Ovary (tissue), 3 donors: Measurements from ENCODE around the gene C1QTNF6.
A peak's percentile ranks its signal among the peaks of the same experiment; 100 is the strongest.

Experiments
- EP300 ChIP-seq: sonication (generic); formaldehyde crosslinking; IDR thresholded peaks from one replicate; pipeline ENCODE4 v1.6.1; 2017; ENCODE audit warnings: antibody characterized with exemption
- POLR2A ChIP-seq: fragments of 450-650 bp; IDR thresholded peaks from one replicate; pipeline ENCODE4 v1.6.1; 2017; ENCODE audit warnings: antibody characterized with exemption, mild to moderate bottlenecking, moderate library complexity
- TF ChIP-seq, protein P1 (sequence below), 3 donors: fragments of 450-650 bp in 2 of 3; fragments of 200-600 bp in 1 of 3; IDR thresholded peaks; one replicate each; pipeline versions ENCODE4 v1.5.1 to v1.8.0; 2016 to 2022; ENCODE audit warnings: antibody characterized with exemption in 3 of 3, mild to moderate bottlenecking in 1 of 3
- donor health status: DM: no; HTN: no; CAD: no.

DNA sequence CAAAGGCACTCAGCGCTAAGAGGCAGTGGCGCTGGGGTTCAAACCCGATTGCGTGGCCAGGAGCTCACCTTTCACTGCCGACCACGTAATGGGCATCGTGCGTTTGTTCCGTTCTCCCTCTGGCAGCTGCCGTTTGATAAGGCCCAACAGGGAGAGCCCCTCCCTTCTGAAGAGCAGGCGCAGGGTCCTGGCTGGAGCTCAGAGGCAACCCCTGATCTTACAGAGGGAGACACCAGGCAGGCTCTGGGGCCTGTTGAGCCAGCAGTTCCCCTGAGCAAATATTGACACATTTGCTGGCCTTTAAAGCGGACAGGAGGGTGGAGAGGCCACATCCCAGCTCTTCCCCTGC lies 11.7 kb upstream of the C1QTNF6 start:
- TF ChIP-seq, protein P1, sequence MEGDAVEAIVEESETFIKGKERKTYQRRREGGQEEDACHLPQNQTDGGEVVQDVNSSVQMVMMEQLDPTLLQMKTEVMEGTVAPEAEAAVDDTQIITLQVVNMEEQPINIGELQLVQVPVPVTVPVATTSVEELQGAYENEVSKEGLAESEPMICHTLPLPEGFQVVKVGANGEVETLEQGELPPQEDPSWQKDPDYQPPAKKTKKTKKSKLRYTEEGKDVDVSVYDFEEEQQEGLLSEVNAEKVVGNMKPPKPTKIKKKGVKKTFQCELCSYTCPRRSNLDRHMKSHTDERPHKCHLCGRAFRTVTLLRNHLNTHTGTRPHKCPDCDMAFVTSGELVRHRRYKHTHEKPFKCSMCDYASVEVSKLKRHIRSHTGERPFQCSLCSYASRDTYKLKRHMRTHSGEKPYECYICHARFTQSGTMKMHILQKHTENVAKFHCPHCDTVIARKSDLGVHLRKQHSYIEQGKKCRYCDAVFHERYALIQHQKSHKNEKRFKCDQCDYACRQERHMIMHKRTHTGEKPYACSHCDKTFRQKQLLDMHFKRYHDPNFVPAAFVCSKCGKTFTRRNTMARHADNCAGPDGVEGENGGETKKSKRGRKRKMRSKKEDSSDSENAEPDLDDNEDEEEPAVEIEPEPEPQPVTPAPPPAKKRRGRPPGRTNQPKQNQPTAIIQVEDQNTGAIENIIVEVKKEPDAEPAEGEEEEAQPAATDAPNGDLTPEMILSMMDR (IDR thresholded peaks at IDR 0.05): peak in 2 of 3 donors; percentile 6 to 34
- no peak for TF ChIP-seq POLR2A
- no peak for TF ChIP-seq EP300
